Measurements from ENCODE around the gene DNM3. TPM values are rescaled to one million over a fixed set of nuclear protein-coding genes. Genes with fewer than 3 reads are reported as not detected.

DNM3 gene
- total and polyA plus RNA-seq, 4 donors: 2.1 to 16.3 (median 5.6) TPM

DNA sequence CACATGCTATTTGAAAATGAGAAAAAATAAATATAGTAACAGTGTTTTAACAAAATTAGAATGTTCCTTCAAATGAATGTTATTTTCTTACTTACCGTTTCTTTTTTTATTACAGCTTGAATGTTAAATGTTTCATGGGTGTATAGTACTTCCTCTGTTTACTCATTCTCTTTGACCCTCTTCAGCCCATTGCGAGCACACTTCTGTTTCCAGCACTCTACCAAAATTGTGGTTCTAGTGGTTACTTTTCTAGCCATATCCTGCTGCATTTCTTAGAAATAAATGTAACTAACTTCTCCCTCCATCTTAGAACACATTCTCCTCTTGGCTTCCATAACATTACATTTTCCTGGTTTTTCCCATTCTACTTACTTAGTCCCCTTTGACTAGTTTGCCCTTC, 389.2 kb downstream of the DNM3 start:
- peaks cover 0 to 7% (median 0%) of the 10 kb centered on the region in 5 donors for H3K4me1 ChIP-seq (ENCODE audit: control insufficient read depth in 5 of 5, insufficient read depth in 5 of 5, low read length in 5 of 5)
- H3K4me3 ChIP-seq: no peak overlapping the region
- H3K9ac ChIP-seq (ENCODE audit: insufficient read depth in 1 of 2, low read length in 2 of 2): no peak overlapping the region
- ATAC-seq (ENCODE audit: insufficient read depth, low FRiP score): no peak
- H3K9me3 ChIP-seq (ENCODE audit: control insufficient read depth in 4 of 4, insufficient read depth in 3 of 4, low read length in 3 of 4): no peaks in the 10 kb centered on the region
- H3K27me3 ChIP-seq (ENCODE audit: control insufficient read depth in 3 of 3, insufficient read depth in 3 of 3, low read length in 2 of 3): no peaks in the 10 kb centered on the region
- DNase-seq: no peak
- WGBS, 2 donors: 78 to 96% methylated on average over 2 of the region's 2 CpGs
- no peak overlapping the region for H3K27ac ChIP-seq (ENCODE audit: low read depth in 1 of 2, low read length in 1 of 2)
- H3K36me3 ChIP-seq (ENCODE audit: control insufficient read depth in 4 of 4, insufficient read depth in 4 of 4, low read length in 4 of 4): no peaks in the 10 kb centered on the region
- no peak for TF ChIP-seq CTCF (IDR thresholded peaks at IDR 0.05; ENCODE audit: control extremely low read depth, extremely low read depth)

GRCh38 chr1:172236958-172237357, 395.7 kb downstream of the DNM3 start:
- no peak for DNase-seq
- Histone ChIP-seq H3K4me3 (no peak overlapping the region), H3K9me3 (ENCODE audit: control insufficient read depth in 4 of 4, insufficient read depth in 3 of 4, low read length in 3 of 4) (no peaks in the 10 kb centered on the region), H3K4me1 (ENCODE audit: control insufficient read depth in 5 of 5, insufficient read depth in 5 of 5, low read length in 5 of 5) (peaks cover 0 to 20% (median 6%) of the 10 kb centered on the region in 5 donors), H3K27ac (ENCODE audit: low read depth in 1 of 2, low read length in 1 of 2) (no peak overlapping the region), H3K9ac (ENCODE audit: insufficient read depth in 1 of 2, low read length in 2 of 2) (no peak overlapping the region), H3K27me3 (ENCODE audit: control insufficient read depth in 3 of 3, insufficient read depth in 3 of 3, low read length in 2 of 3) (no peaks in the 10 kb centered on the region), H3K36me3 (ENCODE audit: control insufficient read depth in 4 of 4, insufficient read depth in 4 of 4, low read length in 4 of 4) (no peaks in the 10 kb centered on the region)
- WGBS, 2 donors: 96 to 98% methylated on average over 5 of the region's 5 CpGs
- no peak for TF ChIP-seq CTCF (IDR thresholded peaks at IDR 0.05; ENCODE audit: control extremely low read depth, extremely low read depth)
- ATAC-seq (ENCODE audit: insufficient read depth, low FRiP score): no peak

GRCh38 chr1:172238158-172238557, 396.9 kb downstream of the DNM3 start:
- Histone ChIP-seq H3K9me3 (ENCODE audit: control insufficient read depth in 4 of 4, insufficient read depth in 3 of 4, low read length in 3 of 4) (no peaks in the 10 kb centered on the region), H3K36me3 (ENCODE audit: control insufficient read depth in 4 of 4, insufficient read depth in 4 of 4, low read length in 4 of 4) (no peaks in the 10 kb centered on the region), H3K4me3 (no peak overlapping the region), H3K4me1 (ENCODE audit: control insufficient read depth in 5 of 5, insufficient read depth in 5 of 5, low read length in 5 of 5) (peaks cover 0 to 20% (median 6%) of the 10 kb centered on the region in 5 donors), H3K27me3 (ENCODE audit: control insufficient read depth in 3 of 3, insufficient read depth in 3 of 3, low read length in 2 of 3) (no peaks in the 10 kb centered on the region), H3K27ac (ENCODE audit: low read depth in 1 of 2, low read length in 1 of 2) (no peak overlapping the region), H3K9ac (ENCODE audit: insufficient read depth in 1 of 2, low read length in 2 of 2) (no peak overlapping the region)
- no peak for TF ChIP-seq CTCF (IDR thresholded peaks at IDR 0.05; ENCODE audit: control extremely low read depth, extremely low read depth)
- WGBS, 2 donors: 92 to 100% methylated on average over 1 of the region's 1 CpG
- no peak for DNase-seq
- no peak for ATAC-seq (ENCODE audit: insufficient read depth, low FRiP score)

GRCh38 chr1:172238965-172239364, 397.7 kb downstream of the DNM3 start:
- H3K9me3 ChIP-seq (ENCODE audit: control insufficient read depth in 4 of 4, insufficient read depth in 3 of 4, low read length in 3 of 4): no peaks in the 10 kb centered on the region
- H3K4me3 ChIP-seq: no peak overlapping the region
- H3K27ac ChIP-seq (ENCODE audit: low read depth in 1 of 2, low read length in 1 of 2): no peak overlapping the region
- H3K9ac ChIP-seq (ENCODE audit: insufficient read depth in 1 of 2, low read length in 2 of 2): no peak overlapping the region
- ATAC-seq (ENCODE audit: insufficient read depth, low FRiP score) (no peak), DNase-seq (no peak)
- no peaks in the 10 kb centered on the region for H3K36me3 ChIP-seq (ENCODE audit: control insufficient read depth in 4 of 4, insufficient read depth in 4 of 4, low read length in 4 of 4)
- H3K4me1 ChIP-seq (ENCODE audit: control insufficient read depth in 5 of 5, insufficient read depth in 5 of 5, low read length in 5 of 5): peaks cover 0 to 20% (median 6%) of the 10 kb centered on the region in 5 donors
- no peak for TF ChIP-seq CTCF (IDR thresholded peaks at IDR 0.05; ENCODE audit: control extremely low read depth, extremely low read depth)
- no peaks in the 10 kb centered on the region for H3K27me3 ChIP-seq (ENCODE audit: control insufficient read depth in 3 of 3, insufficient read depth in 3 of 3, low read length in 2 of 3)
- 95 to 98% methylated on average over 2 of the region's 2 CpGs for WGBS, 2 donors

Data from lung (tissue), 12 donors.